ENCODE results near the gene MATN4. TPM values are rescaled to one million over a fixed set of nuclear protein-coding genes. Genes with fewer than 3 reads are reported as not detected.

The MATN4 gene
- total RNA-seq, 4 donors from 2014 or later = not detected

GRCh38 chr20:45350217-45350616, 42.1 kb upstream of the MATN4 start:
- no peak for DNase-seq
- TF ChIP-seq, protein P1, sequence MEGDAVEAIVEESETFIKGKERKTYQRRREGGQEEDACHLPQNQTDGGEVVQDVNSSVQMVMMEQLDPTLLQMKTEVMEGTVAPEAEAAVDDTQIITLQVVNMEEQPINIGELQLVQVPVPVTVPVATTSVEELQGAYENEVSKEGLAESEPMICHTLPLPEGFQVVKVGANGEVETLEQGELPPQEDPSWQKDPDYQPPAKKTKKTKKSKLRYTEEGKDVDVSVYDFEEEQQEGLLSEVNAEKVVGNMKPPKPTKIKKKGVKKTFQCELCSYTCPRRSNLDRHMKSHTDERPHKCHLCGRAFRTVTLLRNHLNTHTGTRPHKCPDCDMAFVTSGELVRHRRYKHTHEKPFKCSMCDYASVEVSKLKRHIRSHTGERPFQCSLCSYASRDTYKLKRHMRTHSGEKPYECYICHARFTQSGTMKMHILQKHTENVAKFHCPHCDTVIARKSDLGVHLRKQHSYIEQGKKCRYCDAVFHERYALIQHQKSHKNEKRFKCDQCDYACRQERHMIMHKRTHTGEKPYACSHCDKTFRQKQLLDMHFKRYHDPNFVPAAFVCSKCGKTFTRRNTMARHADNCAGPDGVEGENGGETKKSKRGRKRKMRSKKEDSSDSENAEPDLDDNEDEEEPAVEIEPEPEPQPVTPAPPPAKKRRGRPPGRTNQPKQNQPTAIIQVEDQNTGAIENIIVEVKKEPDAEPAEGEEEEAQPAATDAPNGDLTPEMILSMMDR (IDR thresholded peaks at IDR 0.05) = no peak
- TF ChIP-seq POLR2A (IDR thresholded peaks at IDR 0.05) = no peak
- Histone ChIP-seq H3K4me3 (no peak overlapping the region), H3K4me1 (peaks cover 0 to 23% (median 3%) of the 10 kb centered on the region in 4 donors), H3K36me3 (no peaks in the 10 kb centered on the region), H3K9me3 (no peaks in the 10 kb centered on the region), H3K27ac (no peak overlapping the region), H3K27me3 (no peaks in the 10 kb centered on the region)

DNA sequence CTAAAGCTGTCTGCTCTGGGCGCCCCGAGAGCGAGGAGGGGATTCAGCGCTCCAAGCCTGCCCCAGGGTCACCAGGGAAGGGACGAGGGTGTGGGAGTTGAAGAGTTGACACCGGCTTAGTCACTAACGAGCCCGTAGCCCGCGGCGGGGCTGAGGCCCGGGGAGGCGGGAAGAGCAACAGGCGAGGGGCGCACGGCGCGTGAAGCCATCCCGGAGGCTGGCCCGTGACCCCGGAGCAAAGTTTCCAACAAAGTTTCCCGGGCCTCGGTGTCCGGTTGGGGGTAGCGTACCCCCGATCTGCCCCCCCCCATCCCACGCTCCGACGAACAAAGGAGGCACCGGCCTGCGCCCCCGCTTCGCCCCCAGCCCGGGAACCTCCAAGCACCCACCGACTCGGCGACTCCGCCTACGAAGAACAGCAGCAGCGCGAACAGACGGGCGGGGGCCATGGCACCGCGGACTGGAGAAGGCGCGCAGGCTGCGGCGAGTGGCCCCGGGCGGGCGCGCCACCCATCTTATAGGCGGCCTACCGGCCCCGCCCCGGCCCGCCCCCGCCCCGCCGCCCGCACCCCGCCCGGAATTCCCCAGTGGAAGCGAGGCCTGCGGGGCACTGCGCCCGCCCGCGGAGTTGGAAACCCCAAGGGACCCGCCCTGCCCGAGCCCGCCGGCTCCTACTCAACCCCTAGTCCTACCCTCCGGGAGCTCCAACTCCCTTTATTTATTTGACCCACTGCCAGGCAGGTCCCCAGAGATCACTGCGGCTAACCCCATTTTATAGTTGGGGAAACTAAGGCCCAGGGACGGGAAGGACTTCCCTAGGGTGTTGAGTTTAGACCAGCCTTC, 40.1 kb upstream of the MATN4 start, which contains the start of gene SDC4:
Gene SDC4, minus strand, starts transcription at position 489 of the 843 bp plus-strand sequence. Its CDS starts 40 bp downstream, at position 449.
- H3K36me3 ChIP-seq = no peaks in the 10 kb centered on the region
- H3K4me3 ChIP-seq = peak within 1 kb of the TSS; percentile 52 to 90 (median 66)
- TF ChIP-seq POLR2A (IDR thresholded peaks at IDR 0.05) = peak; percentile 95 to 97
- TF ChIP-seq, protein P1 (IDR thresholded peaks at IDR 0.05) = no peak
- H3K9me3 ChIP-seq = no peaks in the 10 kb centered on the region
- H3K27me3 ChIP-seq = no peaks in the 10 kb centered on the region
- H3K4me1 ChIP-seq = peaks cover 0 to 38% (median 7%) of the 10 kb centered on the region in 4 donors
- H3K27ac ChIP-seq = peak within 1 kb of the TSS; percentile 76 to 96 (median 87)
- peak; percentile 36 to 85 (median 81) for DNase-seq

DNA sequence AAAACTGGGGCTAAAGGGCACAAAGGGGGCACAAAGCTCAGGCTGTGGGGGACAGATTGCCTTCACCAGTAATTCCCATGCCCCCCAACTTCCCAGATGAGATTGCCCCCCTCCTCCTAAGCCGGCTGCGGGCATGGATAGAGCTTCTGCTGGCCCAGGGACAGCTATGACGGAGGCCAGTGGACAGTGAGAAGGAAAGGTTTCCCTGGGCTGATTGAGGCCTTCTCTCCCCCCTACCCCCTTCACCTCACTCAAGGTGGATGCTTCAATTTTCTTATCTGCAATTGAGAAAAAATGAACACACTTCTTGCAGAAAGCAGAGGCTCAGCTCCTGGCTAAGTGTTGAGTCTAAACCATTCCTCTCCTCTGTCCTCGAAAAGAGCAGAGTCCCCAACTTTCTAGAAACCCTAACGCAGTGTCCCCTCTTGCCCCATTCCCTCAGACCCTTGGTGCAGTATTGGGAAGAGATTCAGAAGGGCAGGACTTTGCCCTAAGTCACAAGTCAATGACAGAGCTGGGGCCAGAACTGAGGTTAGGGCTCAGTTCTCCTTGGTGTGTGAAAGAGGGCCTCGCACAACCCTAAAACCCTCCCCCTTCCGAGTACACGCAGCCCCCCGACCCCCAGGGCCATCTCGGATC, 39.3 kb upstream of the MATN4 start:
- no peaks in the 10 kb centered on the region for H3K36me3 ChIP-seq
- peak overlapping the region; percentile 52 to 90 (median 66) for H3K4me3 ChIP-seq
- no peaks in the 10 kb centered on the region for H3K27me3 ChIP-seq
- no peak for DNase-seq
- H3K4me1 ChIP-seq = peaks cover 0 to 46% (median 7%) of the 10 kb centered on the region in 4 donors
- H3K27ac ChIP-seq = peak overlapping the region; percentile 76 to 96 (median 87)
- no peak for TF ChIP-seq POLR2A (IDR thresholded peaks at IDR 0.05)
- TF ChIP-seq, protein P1 (IDR thresholded peaks at IDR 0.05) = no peak
- no peaks in the 10 kb centered on the region for H3K9me3 ChIP-seq

GRCh38 chr20:45346851-45347250, 38.8 kb upstream of the MATN4 start:
- Histone ChIP-seq H3K27ac (peak overlapping the region; percentile 76 to 96 (median 87)), H3K27me3 (no peaks in the 10 kb centered on the region), H3K4me1 (peaks cover 0 to 51% (median 7%) of the 10 kb centered on the region in 4 donors), H3K36me3 (no peaks in the 10 kb centered on the region), H3K4me3 (peak overlapping the region; percentile 12 to 90 (median 62)), H3K9me3 (no peaks in the 10 kb centered on the region)
- no peak for DNase-seq
- TF ChIP-seq, protein P1 (IDR thresholded peaks at IDR 0.05) = no peak
- no peak for TF ChIP-seq POLR2A (IDR thresholded peaks at IDR 0.05)

DNA sequence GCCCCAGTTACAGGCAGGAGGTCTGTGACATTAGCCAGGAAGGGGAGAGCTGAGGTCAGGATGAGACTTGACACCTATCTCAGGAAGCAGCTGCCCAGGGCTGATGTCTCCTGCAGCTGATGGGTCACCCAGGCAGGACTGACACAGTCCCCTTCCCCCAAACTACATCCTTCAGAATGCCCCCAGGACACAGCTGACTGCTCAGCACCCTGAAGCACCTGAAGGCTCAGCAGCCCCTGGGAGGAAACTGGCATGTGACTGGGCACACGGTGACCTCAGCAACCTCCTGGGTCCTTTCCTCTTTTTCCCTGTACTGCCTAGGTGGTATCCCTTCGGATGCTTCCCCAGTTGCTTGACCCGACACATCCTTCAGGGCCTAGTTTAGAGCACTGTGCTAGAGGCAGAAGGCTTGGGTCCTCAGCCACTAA, 38.2 kb upstream of the MATN4 start:
- H3K36me3 ChIP-seq = no peaks in the 10 kb centered on the region
- H3K4me1 ChIP-seq = peaks cover 0 to 57% (median 7%) of the 10 kb centered on the region in 4 donors
- no peak for TF ChIP-seq POLR2A (IDR thresholded peaks at IDR 0.05)
- TF ChIP-seq, protein P1 (IDR thresholded peaks at IDR 0.05) = no peak

More for the DNA sequence above, 38.2 kb upstream of the MATN4 start:
- peak overlapping the region in 3 of 4 donors; percentile 82 to 96 (median 92) for H3K27ac ChIP-seq
- no peaks in the 10 kb centered on the region for H3K9me3 ChIP-seq
- peak overlapping the region in 3 of 4 donors; percentile 52 to 90 (median 73) for H3K4me3 ChIP-seq
- H3K27me3 ChIP-seq = no peaks in the 10 kb centered on the region
- peak in 1 of 3 donors; percentile 52 for DNase-seq
